ENCODE results near the gene CCDC187. TPM values are rescaled to one million over a fixed set of nuclear protein-coding genes. Genes with fewer than 3 reads are reported as not detected.

Gene CCDC187
- total RNA-seq, 2 donors from 2014 or later: 1.2 TPM; not detected in 1

DNA sequence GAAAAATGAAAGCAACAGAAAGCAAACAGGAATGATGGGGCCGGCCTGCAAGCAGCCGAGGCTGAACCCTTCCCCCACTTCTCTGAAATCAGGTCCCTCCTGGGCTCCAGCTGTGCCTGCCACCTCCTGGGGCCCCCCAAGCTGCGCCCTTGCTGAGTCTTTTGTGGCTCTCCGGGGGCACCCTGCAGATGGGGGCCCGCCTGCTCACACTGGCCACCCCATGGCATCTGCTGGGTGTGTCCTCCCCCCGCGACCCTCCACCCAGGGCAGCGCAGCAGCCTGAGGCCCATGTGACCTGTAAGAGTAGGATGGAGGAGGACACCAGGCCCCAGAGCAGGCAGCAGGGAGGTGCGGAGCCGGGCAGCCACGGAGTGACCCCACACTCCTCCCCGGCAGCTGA lies 29.2 kb upstream of the CCDC187 start:
- Histone ChIP-seq H3K9me3 (no peaks in the 10 kb centered on the region), H3K36me3 (peaks cover 0 to 5% of the 10 kb centered on the region in 2 donors), H3K4me1 (replicated peaks) (peaks cover 11% of the 10 kb centered on the region), H3K27me3 (replicated peaks; ENCODE audit: insufficient read depth) (no peaks in the 10 kb centered on the region), H3K4me3 (no peak overlapping the region), H3K27ac (no peak overlapping the region)
- TF ChIP-seq POLR2AphosphoS5 (IDR thresholded peaks at IDR 0.05) (no peak), POLR2A (IDR thresholded peaks at IDR 0.05) (no peak)
- TF ChIP-seq, protein P1, sequence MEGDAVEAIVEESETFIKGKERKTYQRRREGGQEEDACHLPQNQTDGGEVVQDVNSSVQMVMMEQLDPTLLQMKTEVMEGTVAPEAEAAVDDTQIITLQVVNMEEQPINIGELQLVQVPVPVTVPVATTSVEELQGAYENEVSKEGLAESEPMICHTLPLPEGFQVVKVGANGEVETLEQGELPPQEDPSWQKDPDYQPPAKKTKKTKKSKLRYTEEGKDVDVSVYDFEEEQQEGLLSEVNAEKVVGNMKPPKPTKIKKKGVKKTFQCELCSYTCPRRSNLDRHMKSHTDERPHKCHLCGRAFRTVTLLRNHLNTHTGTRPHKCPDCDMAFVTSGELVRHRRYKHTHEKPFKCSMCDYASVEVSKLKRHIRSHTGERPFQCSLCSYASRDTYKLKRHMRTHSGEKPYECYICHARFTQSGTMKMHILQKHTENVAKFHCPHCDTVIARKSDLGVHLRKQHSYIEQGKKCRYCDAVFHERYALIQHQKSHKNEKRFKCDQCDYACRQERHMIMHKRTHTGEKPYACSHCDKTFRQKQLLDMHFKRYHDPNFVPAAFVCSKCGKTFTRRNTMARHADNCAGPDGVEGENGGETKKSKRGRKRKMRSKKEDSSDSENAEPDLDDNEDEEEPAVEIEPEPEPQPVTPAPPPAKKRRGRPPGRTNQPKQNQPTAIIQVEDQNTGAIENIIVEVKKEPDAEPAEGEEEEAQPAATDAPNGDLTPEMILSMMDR (IDR thresholded peaks at IDR 0.05): no peak
- no peak for DNase-seq (ENCODE audit: low spot score)
- WGBS: 89% methylated on average over 12 of the region's 12 CpGs
- intact Hi-C loops (cut with DNase I): no loop called here

- Histone ChIP-seq H3K36me3 (peaks cover 0 to 4% of the 10 kb centered on the region in 2 donors), H3K4me1 (replicated peaks) (peaks cover 14% of the 10 kb centered on the region), H3K4me3 (no peak overlapping the region), H3K27ac (no peak overlapping the region), H3K9me3 (no peaks in the 10 kb centered on the region), H3K27me3 (replicated peaks; ENCODE audit: insufficient read depth) (no peaks in the 10 kb centered on the region)
- WGBS: 73% methylated on average over 11 of the region's 11 CpGs
- TF ChIP-seq, protein P1 (IDR thresholded peaks at IDR 0.05): no peak
- TF ChIP-seq POLR2AphosphoS5 (IDR thresholded peaks at IDR 0.05) (no peak), POLR2A (IDR thresholded peaks at IDR 0.05) (no peak)
- no peak for DNase-seq (ENCODE audit: low spot score)
- intact Hi-C loops (cut with DNase I): no loop called here
Observed at GRCh38 chr9:136332482-136332983, 28.6 kb upstream of the CCDC187 start.

- intact Hi-C loops (cut with DNase I): no loop called here
- Histone ChIP-seq H3K27ac (no peak overlapping the region), H3K36me3 (no peaks in the 10 kb centered on the region), H3K4me3 (no peak overlapping the region), H3K4me1 (replicated peaks) (peaks cover 14% of the 10 kb centered on the region), H3K9me3 (no peaks in the 10 kb centered on the region), H3K27me3 (replicated peaks; ENCODE audit: insufficient read depth) (no peaks in the 10 kb centered on the region)
- WGBS: 82% methylated on average over 46 of the region's 46 CpGs
- no peak for TF ChIP-seq POLR2A (IDR thresholded peaks at IDR 0.05)
- TF ChIP-seq POLR2AphosphoS5 (IDR thresholded peaks at IDR 0.05): no peak
- TF ChIP-seq, protein P1 (IDR thresholded peaks at IDR 0.05): no peak
- DNase-seq (ENCODE audit: low spot score): no peak
Observed at GRCh38 chr9:136331556-136332481, 27.9 kb upstream of the CCDC187 start.

DNA sequence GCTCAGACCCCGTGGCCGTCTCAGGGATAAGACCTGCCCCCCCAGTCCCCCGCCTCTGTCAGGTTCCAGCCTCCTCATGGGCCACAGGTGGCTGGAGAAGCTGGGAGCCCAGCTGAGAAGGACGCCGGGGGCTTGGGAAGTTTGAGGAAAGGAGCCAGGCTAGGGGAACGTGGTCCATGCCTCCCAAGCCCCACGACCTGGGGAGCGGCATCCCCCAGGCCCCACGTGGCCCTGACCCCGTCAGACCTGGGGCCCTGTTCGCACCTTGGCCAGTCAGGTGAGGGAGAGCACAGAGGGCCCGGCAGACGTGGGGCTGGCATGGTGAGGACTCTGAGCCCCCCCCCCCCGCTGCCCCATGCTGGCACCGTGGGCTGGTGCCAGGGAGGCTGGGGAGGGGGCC lies 27.1 kb upstream of the CCDC187 start:
- Histone ChIP-seq H3K4me1 (replicated peaks) (peaks cover 14% of the 10 kb centered on the region), H3K27ac (no peak overlapping the region), H3K4me3 (no peak overlapping the region), H3K27me3 (replicated peaks; ENCODE audit: insufficient read depth) (no peaks in the 10 kb centered on the region), H3K36me3 (no peaks in the 10 kb centered on the region), H3K9me3 (no peaks in the 10 kb centered on the region)
- WGBS: 85% methylated on average over 13 of the region's 15 CpGs
- intact Hi-C loops (cut with DNase I): no loop called here
- TF ChIP-seq, protein P1 (IDR thresholded peaks at IDR 0.05): no peak
- TF ChIP-seq POLR2AphosphoS5 (IDR thresholded peaks at IDR 0.05) (no peak), POLR2A (IDR thresholded peaks at IDR 0.05) (no peak)
- DNase-seq (ENCODE audit: low spot score): no peak
